Ectodermal cell (in vitro differentiated cells): ENCODE results near the gene CCDC15.

ENCODE experiments used
- H3K27ac ChIP-seq: 2 replicates; pipeline ENCODE4 v1.7.0; 2013; ENCODE audit warnings: mild to moderate bottlenecking, low read depth, low read length; ENCODE audit not compliant: insufficient read depth, poor library complexity, severe bottlenecking
- H3K27me3 ChIP-seq: 2 replicates; pipeline ENCODE4 v1.7.0; 2013; ENCODE audit warnings: mild to moderate bottlenecking, low read length; ENCODE audit not compliant: insufficient read depth, control insufficient read depth, poor library complexity, severe bottlenecking
- H3K36me3 ChIP-seq: one replicate; pipeline ENCODE4 v1.7.0; 2013; ENCODE audit warnings: low read length; ENCODE audit not compliant: control insufficient read depth, insufficient read depth
- H3K4me1 ChIP-seq: one replicate; pipeline ENCODE4 v1.7.0; 2013; ENCODE audit warnings: low read length; ENCODE audit not compliant: control insufficient read depth, insufficient read depth
- H3K4me3 ChIP-seq: 2 replicates; pipeline ENCODE4 v1.7.0; 2013; ENCODE audit warnings: low read depth, low read length, control low read depth; ENCODE audit not compliant: insufficient read depth
- H3K9me3 ChIP-seq: 2 replicates; pipeline ENCODE4 v1.7.0; 2013; ENCODE audit warnings: mild to moderate bottlenecking, low read length, moderate library complexity; ENCODE audit not compliant: control insufficient read depth
- WGBS, 2 experiments: methylation state at CpG; one replicate each; pipeline ENCODE4 v1.1.7; 2013; ENCODE audit warnings: missing lambda C conversion rate in 2 of 2; 5-methylcytosine and 5-hydroxymethylcytosine counted together

The CCDC15 gene

DNA sequence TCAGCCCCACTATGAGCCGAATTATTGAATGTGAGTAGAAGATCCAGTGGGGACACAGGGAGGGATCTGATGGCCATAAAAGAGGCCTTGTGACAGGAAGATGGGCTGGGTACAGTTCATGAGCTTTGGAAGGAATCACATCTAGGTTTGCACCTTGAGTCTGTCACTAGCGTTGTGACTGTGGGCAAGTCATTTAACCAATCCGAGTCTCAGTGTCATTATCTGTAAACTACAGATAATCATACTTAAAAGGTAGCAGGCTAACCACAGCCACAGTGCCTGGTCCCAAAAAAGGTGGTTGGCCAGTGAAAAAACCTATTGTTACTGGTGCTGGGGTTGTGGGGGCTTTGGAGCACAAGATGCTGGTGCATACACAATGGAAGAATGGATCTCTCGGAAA lies 31.2 kb upstream of the CCDC15 start:
- Histone ChIP-seq H3K4me1 (no peaks in the 10 kb centered on the region), H3K4me3 (no peak overlapping the region), H3K27me3 (peaks cover 61% of the 10 kb centered on the region), H3K36me3 (no peaks in the 10 kb centered on the region), H3K9me3 (no peaks in the 10 kb centered on the region), H3K27ac (no peak overlapping the region)
- 90 to 93% methylated on average over 4 of the region's 4 CpGs for WGBS, 2 experiments

GRCh38 chr11:124923296-124923695 lies 30.7 kb upstream of the CCDC15 start:
- no peaks in the 10 kb centered on the region for H3K9me3 ChIP-seq
- peaks cover 58% of the 10 kb centered on the region for H3K27me3 ChIP-seq
- no peaks in the 10 kb centered on the region for H3K4me1 ChIP-seq
- H3K36me3 ChIP-seq, result no peaks in the 10 kb centered on the region
- no peak overlapping the region for H3K27ac ChIP-seq
- no peak overlapping the region for H3K4me3 ChIP-seq

DNA sequence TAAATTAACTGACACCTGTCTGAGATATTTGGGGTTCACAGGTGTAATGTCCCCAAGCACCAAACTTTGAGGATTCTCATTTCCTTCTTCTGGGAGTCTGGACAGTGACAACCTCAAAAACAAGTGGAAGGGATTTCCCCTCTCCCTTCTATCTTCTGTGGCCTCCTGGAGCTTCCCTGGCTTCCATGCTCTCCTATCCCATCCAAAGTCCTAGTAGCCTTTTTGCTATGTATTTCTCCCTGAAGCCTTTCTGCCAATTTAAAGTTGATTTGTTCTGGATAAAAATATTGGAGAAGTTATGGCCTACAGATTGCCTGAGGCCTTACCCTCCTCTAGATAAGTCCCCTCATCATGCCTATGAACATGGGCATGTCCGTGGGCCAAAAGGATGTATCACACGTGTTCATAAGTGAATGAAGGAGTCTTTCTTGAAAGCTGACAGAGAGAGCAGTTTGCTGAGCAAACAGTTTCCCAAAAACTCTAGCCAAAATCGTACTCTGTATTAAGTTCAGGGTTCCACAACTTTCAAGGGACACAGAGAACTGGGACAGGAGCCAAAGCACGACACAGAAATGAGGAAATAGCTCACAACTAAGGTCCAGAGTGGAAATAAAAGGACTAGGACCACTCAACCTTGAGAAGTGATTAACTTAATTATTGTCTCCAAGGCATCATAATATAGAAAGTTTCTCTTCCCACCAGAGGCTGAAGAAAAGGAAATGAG lies 24.9 kb upstream of the CCDC15 start:
- H3K4me1 ChIP-seq, result no peaks in the 10 kb centered on the region
- no peaks in the 10 kb centered on the region for H3K9me3 ChIP-seq
- no peak overlapping the region for H3K4me3 ChIP-seq
- H3K27ac ChIP-seq, result no peak overlapping the region
- H3K27me3 ChIP-seq, result peaks cover 10% of the 10 kb centered on the region
- H3K36me3 ChIP-seq, result no peaks in the 10 kb centered on the region
- WGBS, 2 experiments, result 88 to 93% methylated on average over 4 of the region's 4 CpGs

DNA sequence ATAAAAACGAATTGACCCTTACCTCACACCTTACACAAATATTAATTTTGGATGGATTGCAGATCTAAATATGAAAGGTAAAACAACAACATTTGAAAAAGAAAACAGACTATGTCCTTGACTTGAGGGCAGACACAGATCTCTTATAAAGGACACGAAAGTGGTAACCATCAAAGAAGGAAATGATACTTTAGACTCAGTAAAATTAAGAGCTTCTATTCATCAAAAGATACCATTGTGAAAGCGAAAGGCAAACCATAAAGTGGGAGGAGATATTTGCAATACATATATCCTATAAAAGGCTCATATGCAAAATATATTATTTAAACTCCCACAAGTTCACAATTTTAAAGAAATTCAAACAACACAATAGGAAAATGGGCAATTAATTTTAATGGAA lies 23.2 kb upstream of the CCDC15 start:
- Histone ChIP-seq H3K36me3 (no peaks in the 10 kb centered on the region), H3K9me3 (no peaks in the 10 kb centered on the region), H3K27me3 (peaks cover 9% of the 10 kb centered on the region), H3K27ac (no peak overlapping the region), H3K4me3 (no peak overlapping the region), H3K4me1 (peaks cover 7% of the 10 kb centered on the region)
- WGBS, 2 experiments, result 82 to 100% methylated on average over 1 of the region's 3 CpGs

GRCh38 chr11:124934862-124935547 lies 19.0 kb upstream of the CCDC15 start:
- Histone ChIP-seq H3K4me3 (no peak overlapping the region), H3K9me3 (no peaks in the 10 kb centered on the region), H3K27me3 (peaks cover 16% of the 10 kb centered on the region), H3K36me3 (no peaks in the 10 kb centered on the region), H3K27ac (no peak overlapping the region), H3K4me1 (peaks cover 13% of the 10 kb centered on the region)
- WGBS, 2 experiments, result 63 to 70% methylated on average over 3 to 4 of the region's 4 CpGs

GRCh38 chr11:124935548-124936514 lies 18.2 kb upstream of the CCDC15 start, which contains the start of gene HEPACAM:
TSS of gene HEPACAM (minus strand) at chr11:124936047. CDS start at chr11:124936006, 41 bp downstream.
- H3K9me3 ChIP-seq, result no peaks in the 10 kb centered on the region
- peaks cover 13% of the 10 kb centered on the region for H3K27me3 ChIP-seq
- H3K4me3 ChIP-seq, result no peak within 1 kb of the TSS
- H3K4me1 ChIP-seq, result peaks cover 13% of the 10 kb centered on the region
- H3K36me3 ChIP-seq, result no peaks in the 10 kb centered on the region
- H3K27ac ChIP-seq, result no peak within 1 kb of the TSS
- WGBS, 2 experiments, result 93 to 94% methylated on average over 18 of the region's 18 CpGs

DNA sequence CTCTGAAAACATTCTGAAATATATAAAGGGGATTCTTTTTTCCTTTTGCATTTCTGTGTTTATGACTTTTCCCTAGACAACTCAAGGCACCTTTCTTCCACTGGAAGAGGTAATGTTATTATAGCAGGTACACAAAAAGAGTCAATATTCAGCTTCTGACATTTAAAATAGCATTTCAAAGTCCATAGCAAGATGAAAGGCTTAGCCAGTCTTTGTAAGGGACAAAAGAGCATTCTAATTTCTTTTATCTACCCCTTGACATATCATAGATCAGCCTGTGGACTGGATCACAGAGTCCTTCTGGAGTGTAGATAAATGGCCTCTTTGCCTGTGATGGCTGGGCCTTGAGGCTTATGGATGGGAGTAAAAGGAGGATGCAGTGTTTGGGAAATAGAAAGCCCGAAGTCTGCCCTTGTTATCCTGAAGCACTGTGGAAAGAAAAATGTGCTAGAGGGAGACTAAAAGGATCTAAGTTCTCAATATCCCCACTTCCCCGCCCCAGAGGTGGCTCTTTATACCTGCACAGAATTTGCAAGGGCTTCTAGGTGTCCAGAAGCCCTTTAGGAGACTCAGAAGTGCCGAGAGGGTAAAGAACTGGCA lies 16.6 kb upstream of the CCDC15 start:
- Histone ChIP-seq H3K27ac (no peak overlapping the region), H3K27me3 (peaks cover 8% of the 10 kb centered on the region), H3K9me3 (no peaks in the 10 kb centered on the region), H3K4me1 (peaks cover 15% of the 10 kb centered on the region), H3K4me3 (no peak overlapping the region), H3K36me3 (no peaks in the 10 kb centered on the region)
- WGBS, 2 experiments, result 90 to 96% methylated on average over 3 of the region's 3 CpGs

DNA sequence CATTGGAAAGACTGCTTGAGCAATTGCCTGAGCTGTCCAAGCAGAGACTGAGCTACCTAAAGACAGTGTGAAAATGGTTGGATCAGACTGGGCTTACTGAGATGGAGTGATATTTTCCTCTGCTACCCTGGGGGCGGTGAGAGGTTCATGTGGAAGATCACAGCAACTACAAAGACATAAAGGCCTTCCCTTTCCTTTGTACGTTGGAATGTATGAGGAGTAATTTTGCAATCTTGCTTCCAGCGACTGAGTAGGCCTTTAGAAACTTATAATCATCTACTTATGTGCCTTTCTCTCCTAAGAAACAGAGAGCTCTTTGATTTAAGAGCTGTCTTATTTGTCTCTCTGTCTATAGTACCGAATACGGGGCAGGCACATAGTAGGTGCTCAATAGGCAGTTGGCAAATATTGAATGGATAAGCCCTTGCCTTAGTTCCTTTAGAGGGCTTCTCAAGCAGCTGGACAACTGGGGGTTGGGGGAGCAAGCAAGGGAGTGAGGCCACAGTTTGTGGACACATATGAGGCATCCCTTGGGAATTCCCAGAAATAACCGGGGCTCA lies 15.7 kb upstream of the CCDC15 start:
- Histone ChIP-seq H3K4me1 (peaks cover 17% of the 10 kb centered on the region), H3K27me3 (peaks cover 8% of the 10 kb centered on the region), H3K27ac (no peak overlapping the region), H3K4me3 (no peak overlapping the region), H3K9me3 (no peaks in the 10 kb centered on the region), H3K36me3 (no peaks in the 10 kb centered on the region)
- WGBS, 2 experiments, result 95% methylated on average over 4 to 6 of the region's 6 CpGs

DNA sequence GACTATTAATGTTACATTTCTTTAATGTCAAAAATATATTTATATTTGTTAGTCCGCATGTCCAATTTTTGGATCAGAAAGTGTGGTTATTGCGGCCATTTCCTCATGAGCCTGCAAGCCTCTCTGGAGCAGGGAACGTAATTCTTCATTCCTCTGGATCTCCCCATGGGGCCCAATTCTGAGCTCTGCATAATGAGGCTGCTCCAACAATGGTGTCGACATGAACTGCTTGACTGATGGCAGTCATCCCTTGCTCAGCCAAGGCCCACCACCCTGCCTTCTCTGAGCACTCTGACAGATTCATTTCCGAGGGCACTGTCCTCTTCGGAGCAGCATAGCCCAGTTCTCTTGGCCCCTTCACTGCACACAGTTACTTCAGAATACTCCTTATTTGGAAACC lies 15.0 kb upstream of the CCDC15 start:
- 66 to 67% methylated on average over 6 of the region's 6 CpGs for WGBS, 2 experiments
- Histone ChIP-seq H3K9me3 (no peaks in the 10 kb centered on the region), H3K4me3 (no peak overlapping the region), H3K27ac (no peak overlapping the region), H3K36me3 (no peaks in the 10 kb centered on the region), H3K4me1 (peaks cover 17% of the 10 kb centered on the region), H3K27me3 (peaks cover 8% of the 10 kb centered on the region)
